SJCRH30 (cell line): Measurements from ENCODE around the gene GPBP1. TPM values are rescaled to one million over a fixed set of nuclear protein-coding genes. Genes with fewer than 3 reads are reported as not detected.
A peak's percentile ranks its signal among the peaks of the same experiment; 100 is the strongest.

Experiments used
- DNase-seq, 2 experiments: peaks; one replicate each; pipeline ENCODE4 v3.0.0-alpha.2; 2015 to 2020
- H3K27ac ChIP-seq: fragments of 250-450 bp; sonication (Bioruptor Pico); 2 replicates; pipeline ENCODE4 v1.5.1; 2020; ENCODE audit warnings: mild to moderate bottlenecking, moderate library complexity
- H3K27me3 ChIP-seq: fragments of 250-450 bp; sonication (Bioruptor Pico); 2 replicates; pipeline ENCODE4 v1.5.1; 2020; ENCODE audit warnings: mild to moderate bottlenecking, moderate library complexity
- H3K36me3 ChIP-seq: fragments of 250-450 bp; sonication (Bioruptor Pico); 2 replicates; pipeline ENCODE4 v1.5.1; 2020; ENCODE audit warnings: mild to moderate bottlenecking, moderate library complexity
- H3K4me1 ChIP-seq: fragments of 250-450 bp; sonication (Bioruptor Pico); 2 replicates; pipeline ENCODE4 v1.5.1; 2020; ENCODE audit warnings: mild to moderate bottlenecking, moderate library complexity
- H3K4me3 ChIP-seq: fragments of 250-450 bp; sonication (Bioruptor Pico); 2 replicates; pipeline ENCODE4 v1.5.1; 2020; ENCODE audit warnings: mild to moderate bottlenecking, moderate library complexity
- H3K9me3 ChIP-seq: fragments of 250-450 bp; sonication (Bioruptor Pico); replicated peaks from 2 replicates; pipeline ENCODE4 v1.5.1; 2020; ENCODE audit warnings: mild to moderate bottlenecking, moderate library complexity
- total RNA-seq: library from RNA; depleted of rRNA; stranded (reverse); fragments of >200 nt; shearing (Covaris generic); gene quantifications from 2 replicates; pipeline ENCODE4 v1.2.3, GENCODE V29; 2014

The GPBP1 gene
- total RNA-seq, 1 experiment from 2014 or later: 106 TPM

DNA sequence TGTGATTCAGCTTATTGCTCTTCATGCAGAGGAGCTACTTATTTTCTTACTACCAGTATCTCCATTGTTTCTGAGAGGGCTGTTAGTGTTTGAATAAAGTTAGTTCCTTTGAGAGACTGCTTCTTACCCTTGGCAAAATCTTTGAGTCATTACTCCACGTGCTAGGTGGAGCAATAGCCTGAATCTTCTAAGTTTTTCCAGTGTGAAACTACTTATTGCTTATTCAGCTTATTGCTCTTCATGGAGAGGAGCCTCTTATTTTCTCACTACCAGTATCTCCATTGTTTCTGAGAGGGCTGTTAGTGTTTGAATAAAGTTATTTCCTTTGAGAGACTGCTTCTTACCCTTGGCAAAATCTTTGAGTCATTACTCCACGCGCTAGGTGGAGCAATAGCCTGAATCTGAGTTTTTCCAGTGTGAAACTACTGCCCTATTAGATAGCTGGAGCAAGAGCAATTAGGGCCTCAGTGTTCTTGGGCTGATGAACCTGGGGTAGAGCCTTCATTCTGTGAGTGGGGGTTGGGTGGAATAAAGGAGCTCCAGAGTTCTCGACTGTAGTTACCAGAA lies 41.9 kb downstream of the GPBP1 start:
- Histone ChIP-seq H3K27ac (no peak overlapping the region), H3K27me3 (no peaks in the 10 kb centered on the region), H3K4me3 (no peak overlapping the region), H3K9me3 (no peaks in the 10 kb centered on the region), H3K36me3 (peaks cover 25% of the 10 kb centered on the region), H3K4me1 (no peaks in the 10 kb centered on the region)
- DNase-seq: no peak

DNA sequence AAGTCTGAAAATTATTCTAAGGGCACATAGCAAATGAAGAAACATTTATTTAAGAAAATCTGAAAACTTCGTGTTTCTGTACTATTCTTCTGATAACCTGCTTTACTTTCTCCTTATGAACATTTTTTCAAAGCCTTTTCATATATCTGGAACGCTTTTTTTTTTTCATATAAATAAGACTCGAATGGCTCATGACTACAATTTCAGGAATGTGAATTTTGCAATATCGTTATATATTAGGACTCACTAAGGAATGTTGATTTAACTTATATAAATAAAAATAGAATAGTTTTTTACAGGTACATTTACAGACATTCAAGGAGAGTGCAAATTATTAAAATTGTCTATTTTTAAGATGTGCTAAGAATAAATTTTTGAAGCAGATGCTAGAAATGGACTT lies 42.9 kb downstream of the GPBP1 start:
- Histone ChIP-seq H3K9me3 (no peaks in the 10 kb centered on the region), H3K36me3 (peaks cover 31% of the 10 kb centered on the region), H3K27ac (no peak overlapping the region), H3K4me3 (no peak overlapping the region), H3K4me1 (no peaks in the 10 kb centered on the region), H3K27me3 (no peaks in the 10 kb centered on the region)
- DNase-seq: no peak

DNA sequence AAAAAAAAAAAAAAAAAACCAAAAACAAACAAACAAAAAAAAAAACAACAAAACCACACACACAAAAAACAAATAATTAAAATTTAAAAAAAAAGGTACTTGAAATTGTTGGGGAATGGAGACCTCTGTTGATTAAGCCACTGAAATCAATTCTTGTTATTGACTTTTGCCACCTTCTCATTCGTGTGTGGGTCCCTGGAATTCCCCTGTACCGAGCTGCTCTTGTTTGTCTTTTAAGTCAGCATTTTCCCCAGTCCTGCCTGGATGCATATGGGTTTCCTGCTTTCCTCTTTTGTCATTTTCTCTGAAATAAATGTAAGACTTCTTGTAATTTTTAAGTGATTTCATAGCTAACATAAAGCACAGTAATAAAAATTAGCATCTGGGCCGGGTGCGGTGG lies 45.5 kb downstream of the GPBP1 start:
- H3K9me3 ChIP-seq: no peaks in the 10 kb centered on the region
- DNase-seq: no peak
- H3K27me3 ChIP-seq: no peaks in the 10 kb centered on the region
- H3K27ac ChIP-seq: no peak overlapping the region
- no peak overlapping the region for H3K4me3 ChIP-seq
- H3K4me1 ChIP-seq: no peaks in the 10 kb centered on the region
- H3K36me3 ChIP-seq: peaks cover 32% of the 10 kb centered on the region

DNA sequence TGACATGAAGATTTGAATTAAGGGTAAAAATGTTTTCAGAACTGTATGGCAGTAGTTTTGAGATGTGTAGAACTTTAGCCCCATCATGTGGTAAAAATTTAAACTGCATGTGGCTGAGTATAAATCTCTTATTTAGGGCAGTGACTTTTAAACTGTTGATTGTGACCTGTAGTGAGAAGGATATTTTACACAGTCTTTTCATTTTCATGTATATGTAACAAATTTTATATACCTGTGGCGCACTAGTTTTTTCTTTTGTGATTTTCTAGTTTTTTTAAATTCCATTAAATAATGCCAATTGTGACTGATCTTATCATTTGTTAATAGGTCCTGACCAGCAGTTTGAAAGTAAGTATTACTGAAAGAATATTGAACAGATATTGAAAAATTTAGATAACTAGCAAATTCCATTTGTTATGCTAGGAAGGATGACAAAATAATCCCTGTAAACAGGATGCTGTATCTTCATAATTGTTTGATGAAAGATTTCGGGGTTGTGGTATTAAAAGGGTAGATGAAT lies 47.2 kb downstream of the GPBP1 start:
- Histone ChIP-seq H3K4me3 (no peak overlapping the region), H3K4me1 (no peaks in the 10 kb centered on the region), H3K36me3 (peaks cover 33% of the 10 kb centered on the region), H3K27ac (no peak overlapping the region), H3K9me3 (no peaks in the 10 kb centered on the region), H3K27me3 (no peaks in the 10 kb centered on the region)
- peak in 1 of 2 experiments; percentile 76 for DNase-seq

DNA sequence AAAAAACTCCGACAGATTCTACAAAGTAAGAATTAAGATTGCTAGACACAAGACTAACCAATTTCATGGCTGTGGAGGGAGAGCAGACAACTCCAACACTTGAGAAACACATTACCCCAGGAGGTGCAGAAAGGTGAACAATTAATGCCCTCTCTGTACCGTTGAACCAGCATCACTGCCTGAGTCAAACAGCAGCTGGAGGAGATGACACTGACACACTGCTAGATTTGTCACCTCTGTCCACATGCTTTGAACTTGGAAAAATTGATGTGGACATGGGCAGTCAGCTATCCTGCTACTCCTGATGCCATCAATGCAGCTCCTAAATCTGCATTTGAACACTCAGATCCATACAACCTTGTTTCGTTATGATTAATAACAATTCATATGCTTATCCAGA lies 51.7 kb downstream of the GPBP1 start:
- Histone ChIP-seq H3K4me3 (no peak overlapping the region), H3K4me1 (no peaks in the 10 kb centered on the region), H3K27ac (no peak overlapping the region), H3K27me3 (no peaks in the 10 kb centered on the region), H3K9me3 (no peaks in the 10 kb centered on the region), H3K36me3 (peaks cover 47% of the 10 kb centered on the region)
- no peak for DNase-seq

DNA sequence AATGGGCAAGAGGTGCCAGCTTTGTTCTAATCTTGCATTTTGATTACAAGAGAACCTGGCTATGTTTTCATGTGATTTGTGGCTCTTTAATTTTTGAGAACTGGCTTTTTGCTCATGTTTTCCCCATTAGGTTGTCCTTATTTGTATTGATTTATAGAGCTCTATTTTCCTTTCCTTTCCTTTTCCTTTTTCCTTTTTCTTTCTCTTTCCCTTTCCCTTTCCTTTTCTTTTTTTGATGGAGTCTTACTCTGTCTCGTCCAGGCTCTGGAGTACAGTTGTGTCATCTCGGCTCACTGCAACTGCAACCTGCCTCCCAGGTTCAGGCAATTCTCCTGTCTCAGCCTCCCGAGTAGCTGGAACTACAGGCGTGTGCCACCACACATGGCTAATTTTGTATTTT lies 55.5 kb downstream of the GPBP1 start:
- Histone ChIP-seq H3K4me3 (no peak overlapping the region), H3K9me3 (0 out of 2 replicates have a peak, but pooled peaks cover 2% of the 10 kb centered on the region), H3K27me3 (no peaks in the 10 kb centered on the region), H3K4me1 (no peaks in the 10 kb centered on the region), H3K36me3 (peaks cover 65% of the 10 kb centered on the region), H3K27ac (no peak overlapping the region)
- no peak for DNase-seq

DNA sequence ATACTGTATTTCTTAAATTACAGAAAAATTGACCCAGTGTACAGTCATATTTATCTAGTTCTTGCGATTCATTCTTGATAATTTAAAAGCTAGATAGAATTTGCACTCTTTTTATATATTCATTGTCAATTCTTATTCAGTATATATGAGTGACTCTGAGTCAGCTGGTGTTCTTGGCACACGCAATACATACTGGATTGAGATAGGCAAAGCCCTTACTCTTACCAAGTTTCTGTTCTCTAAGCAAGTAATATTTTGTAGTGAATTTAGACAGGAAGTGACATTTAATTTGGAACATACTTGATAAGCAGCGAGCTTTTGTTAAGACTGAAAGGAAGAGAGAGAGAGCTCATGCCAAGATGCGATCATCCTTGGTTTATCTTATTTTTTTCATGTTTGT lies 57.7 kb downstream of the GPBP1 start:
- H3K27ac ChIP-seq: no peak overlapping the region
- no peaks in the 10 kb centered on the region for H3K4me1 ChIP-seq
- 0 out of 2 replicates have a peak, but pooled peaks cover 2% of the 10 kb centered on the region for H3K9me3 ChIP-seq
- H3K27me3 ChIP-seq: no peaks in the 10 kb centered on the region
- peaks cover 62% of the 10 kb centered on the region for H3K36me3 ChIP-seq
- H3K4me3 ChIP-seq: no peak overlapping the region
- no peak for DNase-seq

DNA sequence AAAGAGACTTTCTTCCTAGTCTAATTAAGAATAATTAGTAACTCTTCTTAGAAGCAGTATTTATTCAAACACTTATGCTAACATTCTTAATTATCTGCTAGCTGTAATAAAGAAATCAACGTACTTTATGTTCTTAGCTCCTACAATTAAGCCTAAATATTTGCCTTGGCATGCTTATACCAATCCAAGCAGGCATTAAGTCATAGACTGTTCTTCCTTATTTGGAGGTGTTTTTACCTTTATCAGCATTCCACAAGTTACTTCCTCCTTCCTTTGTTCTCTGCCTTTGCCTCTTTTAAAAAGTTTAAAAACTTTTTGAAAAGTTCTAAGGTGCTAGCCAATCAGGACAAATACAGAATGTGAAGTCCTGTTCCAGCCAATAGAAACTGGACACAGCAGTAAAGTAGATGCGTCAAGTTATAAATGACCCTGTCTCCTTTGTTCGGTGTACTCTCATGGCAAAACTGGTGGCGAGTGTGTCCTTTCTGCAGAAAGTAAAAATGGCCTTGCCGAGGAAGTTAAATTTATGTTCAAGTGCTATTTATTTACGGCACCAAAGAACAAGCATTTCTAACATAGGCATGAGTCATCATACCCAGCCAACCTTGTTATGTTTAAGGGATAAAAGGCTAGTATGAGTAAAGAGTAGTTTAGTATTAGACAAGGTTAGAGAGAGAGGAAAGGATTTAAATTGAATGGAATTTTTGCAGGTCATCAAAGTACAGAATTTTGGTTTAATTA lies 58.6 kb downstream of the GPBP1 start:
- no peak for DNase-seq
- Histone ChIP-seq H3K4me3 (no peak overlapping the region), H3K36me3 (peaks cover 61% of the 10 kb centered on the region), H3K4me1 (no peaks in the 10 kb centered on the region), H3K9me3 (0 out of 2 replicates have a peak, but pooled peaks cover 2% of the 10 kb centered on the region), H3K27ac (no peak overlapping the region), H3K27me3 (no peaks in the 10 kb centered on the region)

DNA sequence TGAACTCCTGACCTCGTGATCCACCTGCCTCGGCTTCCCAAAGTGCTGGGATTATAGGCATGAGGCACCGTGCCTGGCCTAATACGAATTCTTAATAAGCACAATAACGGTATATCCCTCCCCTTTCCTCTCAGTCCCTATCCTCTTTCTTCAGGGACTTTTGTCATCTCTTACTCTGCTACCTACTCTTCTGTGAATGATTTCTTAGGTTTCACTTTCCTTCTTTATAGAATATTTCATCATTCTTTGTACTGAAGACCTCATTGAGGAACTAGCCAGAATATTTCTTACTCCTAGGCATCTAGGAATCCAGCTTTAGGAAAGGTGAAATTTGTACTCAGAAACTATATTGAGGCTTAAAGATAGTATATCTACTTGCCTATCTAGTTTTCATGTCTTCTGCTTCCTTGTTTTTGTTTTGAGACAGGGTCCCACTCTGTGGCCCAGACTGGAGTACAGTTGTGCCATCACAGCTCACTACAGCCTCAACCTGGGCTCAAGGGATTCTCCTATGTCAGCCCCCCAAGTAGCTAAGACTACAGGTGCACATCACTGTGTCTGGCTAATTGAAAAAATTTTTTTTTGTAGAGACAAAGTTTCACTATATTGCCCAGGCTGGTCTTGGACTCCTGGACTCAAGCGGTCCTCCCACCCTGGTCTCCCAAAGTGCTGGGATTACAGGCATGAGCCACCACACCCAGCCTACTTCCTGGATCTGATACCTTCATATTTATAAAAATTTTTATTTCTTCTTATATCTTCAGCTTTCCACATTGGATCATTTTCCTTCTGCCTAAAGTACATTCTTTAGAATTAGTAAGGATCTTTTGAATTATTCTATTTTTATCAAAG lies 69.7 kb downstream of the GPBP1 start:
- no peak overlapping the region for H3K27ac ChIP-seq
- H3K4me3 ChIP-seq: no peak overlapping the region
- peaks cover 52% of the 10 kb centered on the region for H3K36me3 ChIP-seq
- no peaks in the 10 kb centered on the region for H3K4me1 ChIP-seq
- H3K9me3 ChIP-seq: no peaks in the 10 kb centered on the region
- no peak for DNase-seq
- H3K27me3 ChIP-seq: no peaks in the 10 kb centered on the region

DNA sequence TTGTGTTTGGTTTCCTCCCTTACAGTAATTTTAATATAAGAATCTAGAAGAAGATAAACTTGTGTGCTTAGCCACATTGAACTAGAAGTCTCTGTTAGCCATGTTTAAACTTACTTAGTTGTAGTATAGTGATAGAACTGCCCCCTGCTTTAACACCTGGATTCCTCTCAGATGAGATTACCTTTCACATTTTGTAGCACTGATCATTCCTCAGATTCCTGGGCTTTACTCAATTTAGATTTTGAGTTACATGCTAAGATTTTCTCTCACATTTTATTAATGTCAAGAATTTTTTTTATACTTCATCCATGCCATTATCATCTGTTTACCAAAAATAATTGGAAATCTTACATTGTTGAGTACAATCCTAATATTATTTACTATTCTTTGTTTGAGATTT lies 70.5 kb downstream of the GPBP1 start:
- no peaks in the 10 kb centered on the region for H3K9me3 ChIP-seq
- H3K27ac ChIP-seq: no peak overlapping the region
- H3K4me1 ChIP-seq: no peaks in the 10 kb centered on the region
- no peak for DNase-seq
- no peaks in the 10 kb centered on the region for H3K27me3 ChIP-seq
- H3K4me3 ChIP-seq: no peak overlapping the region
- H3K36me3 ChIP-seq: peaks cover 55% of the 10 kb centered on the region

DNA sequence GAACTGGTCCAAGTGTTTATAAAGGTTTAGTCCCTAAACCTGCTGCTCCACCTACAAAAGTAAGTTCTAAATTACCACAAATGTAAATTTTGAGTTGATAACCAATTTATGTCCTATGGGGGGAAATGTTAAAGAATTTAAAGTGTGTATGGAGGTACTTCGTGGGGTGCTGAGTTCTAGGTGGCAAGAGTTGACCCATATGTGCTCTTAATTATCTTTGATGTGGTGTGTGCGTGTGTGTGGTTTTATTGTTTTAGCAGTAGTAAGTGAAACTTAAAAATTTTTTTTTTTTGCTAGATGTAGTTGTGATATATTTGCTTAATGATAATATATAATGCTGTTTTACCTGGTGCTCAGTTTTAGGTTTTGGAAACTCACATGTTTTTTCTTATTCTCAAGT lies 72.6 kb downstream of the GPBP1 start:
- H3K9me3 ChIP-seq: no peaks in the 10 kb centered on the region
- peaks cover 60% of the 10 kb centered on the region for H3K36me3 ChIP-seq
- H3K27ac ChIP-seq: no peak overlapping the region
- DNase-seq: no peak
- H3K4me3 ChIP-seq: no peak overlapping the region
- H3K27me3 ChIP-seq: no peaks in the 10 kb centered on the region
- no peaks in the 10 kb centered on the region for H3K4me1 ChIP-seq

DNA sequence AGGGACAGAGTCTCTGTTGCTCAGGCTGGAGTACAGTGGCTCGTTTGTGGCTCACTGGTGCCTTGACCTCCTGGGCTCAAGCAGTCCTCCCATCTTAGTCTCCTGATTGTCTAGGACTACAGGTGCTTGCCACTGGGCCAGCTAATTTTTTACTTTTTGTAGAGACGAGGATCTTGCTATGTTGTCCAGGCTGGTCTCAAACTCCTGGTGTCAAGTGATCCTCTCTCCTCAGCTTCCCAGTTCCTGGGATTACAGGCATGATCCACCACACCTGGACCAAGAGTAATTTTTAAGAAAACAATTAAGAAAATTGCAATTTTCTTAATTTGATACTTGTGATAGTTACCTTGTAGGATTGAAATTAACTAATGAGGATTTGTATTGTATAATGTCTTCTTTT lies 73.9 kb downstream of the GPBP1 start:
- no peaks in the 10 kb centered on the region for H3K4me1 ChIP-seq
- H3K9me3 ChIP-seq: no peaks in the 10 kb centered on the region
- peaks cover 64% of the 10 kb centered on the region for H3K36me3 ChIP-seq
- H3K4me3 ChIP-seq: no peak overlapping the region
- DNase-seq: no peak
- no peak overlapping the region for H3K27ac ChIP-seq
- H3K27me3 ChIP-seq: no peaks in the 10 kb centered on the region

DNA sequence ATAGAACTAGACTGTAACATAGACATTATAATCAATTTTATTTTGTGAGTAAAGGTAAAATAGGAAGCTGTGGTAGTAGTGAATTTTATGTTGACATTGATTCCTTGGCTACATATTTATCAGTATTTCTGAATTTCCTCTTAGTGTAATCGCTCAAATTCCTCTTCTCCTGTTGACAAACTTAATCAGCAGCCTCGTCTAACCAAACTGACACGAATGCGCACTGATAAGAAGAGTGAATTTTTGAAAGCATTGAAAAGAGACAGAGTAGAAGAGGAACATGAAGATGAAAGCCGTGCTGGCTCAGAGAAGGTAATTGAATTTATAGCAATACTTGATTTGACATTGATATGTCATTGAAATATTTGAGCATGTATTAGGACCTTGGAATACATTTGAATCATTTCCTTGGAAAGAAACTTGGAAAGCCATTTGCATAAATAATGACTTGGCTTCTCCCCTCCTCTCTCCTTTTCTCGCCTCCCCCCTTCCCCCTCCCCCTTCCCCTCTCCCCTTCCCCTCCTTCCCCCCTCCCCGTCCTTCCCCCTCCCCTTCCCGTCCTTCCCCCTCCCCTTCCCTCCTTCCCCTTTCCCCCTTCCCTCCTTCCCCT lies 75.5 kb downstream of the GPBP1 start:
- Histone ChIP-seq H3K36me3 (peaks cover 75% of the 10 kb centered on the region), H3K4me3 (no peak overlapping the region), H3K27ac (no peak overlapping the region)

DNA sequence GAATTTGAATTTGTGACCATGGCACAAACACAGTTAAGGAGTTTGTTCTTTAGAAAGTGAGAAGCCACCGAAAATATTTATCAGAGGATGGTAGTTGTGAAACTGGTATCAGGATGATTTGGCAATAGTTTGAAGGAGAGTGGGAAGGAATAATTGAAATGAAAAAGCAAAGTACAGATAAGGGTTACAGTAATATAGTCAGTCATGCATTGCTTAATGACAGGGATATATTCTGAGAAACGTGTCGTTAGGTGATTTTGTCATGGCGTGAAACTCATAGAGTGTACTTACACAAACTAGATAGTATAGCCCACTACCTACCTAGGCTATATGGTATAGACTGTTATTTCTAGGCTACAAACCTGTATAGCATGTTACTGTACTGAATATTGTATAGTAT lies 84.2 kb downstream of the GPBP1 start:
- no peaks in the 10 kb centered on the region; the same call in 1 of the 2 replicates for H3K4me1 ChIP-seq
- H3K27me3 ChIP-seq: no peaks in the 10 kb centered on the region
- H3K9me3 ChIP-seq: no peaks in the 10 kb centered on the region
- H3K36me3 ChIP-seq: peaks cover 59% of the 10 kb centered on the region
- no peak for DNase-seq
- no peak overlapping the region for H3K4me3 ChIP-seq
- H3K27ac ChIP-seq: no peak overlapping the region

More for the DNA sequence above, 75.5 kb downstream of the GPBP1 start:
- Histone ChIP-seq H3K9me3 (no peaks in the 10 kb centered on the region), H3K27me3 (no peaks in the 10 kb centered on the region), H3K4me1 (no peaks in the 10 kb centered on the region)
- DNase-seq: no peak

DNA sequence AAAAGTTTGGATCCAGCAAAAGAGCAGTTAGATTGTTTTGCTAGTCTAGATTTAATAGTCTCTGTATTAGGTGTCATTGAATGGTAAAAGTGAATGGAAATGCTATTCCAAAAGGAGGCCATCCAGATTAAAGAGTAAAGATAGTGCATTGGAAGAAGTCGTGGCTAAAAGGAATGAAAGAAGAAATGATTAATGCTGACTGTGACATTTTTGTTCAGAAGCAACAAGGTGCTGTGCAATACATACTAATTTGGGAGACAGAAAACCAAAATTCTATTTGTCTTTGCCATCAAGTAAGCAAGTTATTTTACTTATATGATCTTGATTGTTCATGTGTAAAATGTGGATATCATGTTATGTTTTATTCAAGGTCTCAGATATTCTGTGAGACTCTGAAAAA lies 85.1 kb downstream of the GPBP1 start:
- DNase-seq: no peak
- Histone ChIP-seq H3K27me3 (no peaks in the 10 kb centered on the region), H3K9me3 (no peaks in the 10 kb centered on the region), H3K36me3 (peaks cover 58% of the 10 kb centered on the region), H3K4me3 (no peak overlapping the region), H3K4me1 (no peaks in the 10 kb centered on the region; the same call in 1 of the 2 replicates), H3K27ac (no peak overlapping the region)
